GM12864 (cell line): ENCODE data around the gene ISG20L2.

Source experiments
- DNase-seq: peaks from one replicate; pipeline ENCODE4 v3.0.0-alpha.2; 2011; ENCODE audit warnings: low read depth
- H3K4me3 ChIP-seq: 2 replicates; pipeline ENCODE4 v1.5.1; 2011; ENCODE audit warnings: mild to moderate bottlenecking, low read depth, low read length, control low read depth
- CTCF ChIP-seq: IDR thresholded peaks from 2 replicates; pipeline ENCODE4 v1.5.1; 2011; ENCODE audit warnings: low read depth, mild to moderate bottlenecking, moderate library complexity, low read length, control low read depth, inconsistent platforms; ENCODE audit errors: missing control alignments

Gene ISG20L2

GRCh38 chr1:156709757-156710489 is 18.6 kb downstream of the ISG20L2 start:
- H3K4me3 ChIP-seq: no peak overlapping the region
- no peak for TF ChIP-seq CTCF
- no peak for DNase-seq

- DNase-seq: no peak
- TF ChIP-seq CTCF: no peak
- no peak overlapping the region for H3K4me3 ChIP-seq
Measured at GRCh38 chr1:156709031-156709430, 19.5 kb downstream of the ISG20L2 start.

- TF ChIP-seq CTCF: no peak
- DNase-seq: no peak
- H3K4me3 ChIP-seq: no peak overlapping the region
Measured at GRCh38 chr1:156708218-156708661, 20.3 kb downstream of the ISG20L2 start.

- H3K4me3 ChIP-seq: no peak overlapping the region
- no peak for TF ChIP-seq CTCF
- no peak for DNase-seq
Measured at GRCh38 chr1:156707417-156708217, 20.9 kb downstream of the ISG20L2 start.

- TF ChIP-seq CTCF: no peak
- no peak overlapping the region for H3K4me3 ChIP-seq
- no peak for DNase-seq
Measured at GRCh38 chr1:156706657-156707416, 21.7 kb downstream of the ISG20L2 start.

- no peak overlapping the region for H3K4me3 ChIP-seq
- no peak for DNase-seq
- TF ChIP-seq CTCF: peak; percentile 69
Measured at GRCh38 chr1:156705918-156706656, 22.5 kb downstream of the ISG20L2 start.
